Right renal pelvis (tissue), 4 donors: Measurements from ENCODE around the gene FLT3. TPM values are rescaled to one million over a fixed set of nuclear protein-coding genes. Genes with fewer than 3 reads are reported as not detected.
"Not testable (repeated sequence)": the region's sequence is repeated elsewhere in the genome, so short reads cannot be mapped to it uniquely, and the experiment has no call there.

Experiments used
- DNase-seq, 4 donors: peaks; one replicate each; pipeline ENCODE4 v3.0.0-alpha.2; 2013; ENCODE audit warnings: low read depth in 4 of 4, low spot score in 3 of 4, missing footprints in 1 of 4
- polyA plus RNA-seq, 4 donors: library from polyadenylated mRNA; unstranded; fragments of 120-200 nt; gene quantifications; one replicate each; pipeline ENCODE4 v1.2.1, GENCODE V29; 2013; ENCODE audit not compliant: insufficient read length in 4 of 4

The FLT3 gene
- polyA plus RNA-seq, 4 donors, result 0.19 to 0.41 (median 0.33) TPM

DNA sequence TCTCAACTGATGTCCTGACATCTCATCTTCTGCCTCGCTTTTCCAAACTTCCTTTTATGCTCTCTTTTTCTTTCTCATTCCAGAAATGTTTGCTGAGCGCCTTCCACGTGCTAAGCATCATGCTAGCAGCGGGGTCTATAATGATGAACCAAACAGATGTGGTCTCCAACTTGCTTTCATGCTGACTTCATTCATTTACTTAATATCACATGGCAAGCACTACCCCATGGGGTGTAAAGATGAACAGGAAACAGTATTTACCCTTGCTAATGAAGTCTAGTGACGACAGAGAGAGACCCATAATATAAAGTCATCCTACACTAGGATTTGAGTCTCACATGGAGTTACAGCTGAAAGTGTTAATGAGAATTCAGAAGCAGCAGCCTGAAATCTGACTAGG, 90.3 kb downstream of the FLT3 start:
- DNase-seq, result no peak

DNA sequence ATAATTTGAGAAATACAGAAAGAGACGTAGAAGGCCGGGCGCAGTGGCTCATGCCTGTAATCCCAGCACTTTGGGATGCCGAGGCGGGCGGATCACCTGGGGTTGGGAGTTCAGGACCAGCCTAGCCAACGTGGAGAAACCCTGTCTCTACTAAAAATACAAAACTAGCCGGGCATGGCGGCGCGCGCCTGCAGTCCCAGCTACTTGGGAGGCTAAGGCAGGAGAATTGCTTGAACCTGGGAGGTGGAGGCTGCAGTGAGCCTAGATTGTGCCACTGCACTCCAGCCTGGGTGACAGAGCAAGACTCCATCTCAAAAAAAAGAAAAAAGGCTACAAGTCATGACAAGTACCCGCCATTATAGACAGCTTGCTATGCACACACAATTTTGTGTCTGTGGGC, 95.4 kb downstream of the FLT3 start:
- not testable (repeated sequence) for DNase-seq

- DNase-seq, result no peak
Observed at GRCh38 chr13:28002886-28003698, 97.3 kb downstream of the FLT3 start.

DNA sequence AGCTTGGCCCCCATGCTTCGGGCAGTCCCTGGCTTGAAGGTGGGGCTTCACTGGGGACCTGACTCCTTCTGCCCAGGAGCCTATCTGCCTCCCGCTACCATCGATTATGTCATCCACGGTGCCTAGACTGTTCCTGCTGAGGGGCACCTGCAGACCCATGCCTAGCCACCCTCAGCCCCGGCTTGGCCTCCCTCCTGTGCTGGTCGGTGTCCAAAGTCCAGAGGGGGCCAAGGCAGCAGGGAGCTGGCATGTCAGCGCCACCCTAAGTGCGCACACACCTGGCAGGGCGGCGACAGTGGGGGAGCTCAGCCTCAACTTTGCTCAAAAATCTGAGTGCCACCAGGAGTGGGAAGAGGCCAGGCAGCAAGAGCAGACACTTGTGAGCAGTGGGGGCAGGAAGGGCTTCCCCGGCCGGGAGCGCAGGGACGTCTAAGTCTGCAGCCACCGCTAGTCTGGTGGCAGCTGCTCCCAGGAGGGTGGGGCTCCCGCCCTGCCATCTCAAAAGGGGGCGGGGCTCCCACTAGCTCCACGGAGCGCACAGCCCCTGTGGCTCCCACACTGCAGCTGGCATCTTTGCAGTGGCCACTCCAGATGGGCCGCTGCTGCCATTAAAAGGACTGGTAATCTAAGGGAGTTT, 98.4 kb downstream of the FLT3 start:
- no peak for DNase-seq

DNA sequence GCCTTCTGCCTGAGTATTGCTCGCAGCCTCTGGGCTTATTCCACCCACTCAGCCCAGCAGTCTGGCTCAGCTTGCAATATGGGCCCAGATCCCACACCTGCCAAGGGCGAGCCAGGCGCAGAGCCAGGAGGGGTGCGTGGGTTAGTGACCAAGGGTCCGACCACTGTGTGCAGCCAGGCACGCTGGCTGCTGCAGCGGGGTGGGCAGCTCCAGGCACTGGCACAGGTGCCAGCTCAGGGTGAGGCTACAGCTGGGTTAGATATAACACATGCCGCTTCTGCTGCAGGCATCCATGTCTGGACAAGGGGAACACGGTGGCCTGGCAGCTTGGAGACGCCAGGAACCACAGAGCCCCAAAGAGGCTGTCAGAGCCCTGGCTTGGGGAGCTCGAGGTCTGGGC, 99.3 kb downstream of the FLT3 start:
- DNase-seq, result no peak

- DNase-seq, result no peak
Observed at GRCh38 chr13:28000567-28000966, 99.8 kb downstream of the FLT3 start.

- no peak for DNase-seq
Observed at GRCh38 chr13:27997904-27998522, 102.4 kb downstream of the FLT3 start.

DNA sequence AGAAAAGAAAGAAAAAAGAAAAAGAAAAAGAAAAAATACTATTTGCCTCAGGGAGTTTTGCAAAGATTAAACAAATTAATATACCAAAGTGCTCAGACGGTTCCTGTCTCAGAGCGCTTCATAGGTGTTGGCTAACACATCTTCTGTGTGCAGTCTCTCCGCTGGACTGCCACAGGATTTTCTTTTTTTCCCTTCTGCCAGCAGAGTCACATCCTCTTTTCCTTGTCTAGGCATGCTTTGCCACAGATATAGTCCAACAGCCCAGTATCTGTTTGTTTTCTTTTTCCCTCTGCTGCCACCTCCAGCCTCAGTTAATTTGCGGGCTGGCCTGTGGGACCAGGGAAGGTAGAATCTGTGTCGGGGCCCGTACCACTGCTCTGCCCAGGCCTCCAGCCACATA, 108.5 kb downstream of the FLT3 start:
- no peak for DNase-seq

GRCh38 chr13:27988520-27988919, 111.9 kb downstream of the FLT3 start, which contains the start of gene URAD:
Gene URAD, minus strand, starts transcription at chr13:27988693. Its CDS starts 56 bp downstream, at chr13:27988637.
- DNase-seq, result no peak

GRCh38 chr13:27985600-27985999, 114.8 kb downstream of the FLT3 start:
- DNase-seq, result no peak

GRCh38 chr13:27982361-27982760, 118.0 kb downstream of the FLT3 start:
- DNase-seq, result no peak

DNA sequence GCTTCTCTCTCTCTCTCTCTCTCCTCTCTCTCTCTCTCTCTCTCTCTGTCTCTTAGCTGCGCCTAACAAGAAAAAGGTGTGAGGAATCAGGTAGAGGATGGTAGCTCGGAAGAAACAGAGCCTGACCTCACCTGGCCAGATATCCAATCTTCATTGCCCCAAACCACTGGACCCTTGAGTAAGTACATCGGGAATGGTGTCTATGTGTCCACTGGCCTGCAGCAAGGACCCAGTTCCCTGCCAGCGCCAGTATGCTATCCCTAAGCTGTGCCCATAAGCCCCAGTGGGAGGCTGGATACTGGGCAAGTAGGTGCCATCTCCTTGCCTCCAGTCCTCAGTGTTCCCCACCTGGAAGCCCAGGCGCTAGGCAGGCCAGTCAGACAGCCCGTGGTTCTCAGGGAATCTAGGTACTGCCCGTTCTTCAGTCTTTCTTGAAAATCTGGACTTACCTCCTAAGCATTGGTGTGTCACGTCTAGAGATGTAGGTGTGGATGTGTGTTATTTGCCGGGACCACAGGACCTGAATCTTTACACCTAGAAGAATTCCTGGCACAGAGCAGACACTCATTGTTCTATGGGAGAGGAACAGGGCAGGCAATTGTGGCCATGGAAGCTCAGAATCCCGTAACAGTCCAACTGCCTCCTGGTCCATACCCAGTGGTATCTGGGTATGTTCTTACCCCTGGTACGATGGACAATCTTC, 119.2 kb downstream of the FLT3 start:
- no peak for DNase-seq

DNA sequence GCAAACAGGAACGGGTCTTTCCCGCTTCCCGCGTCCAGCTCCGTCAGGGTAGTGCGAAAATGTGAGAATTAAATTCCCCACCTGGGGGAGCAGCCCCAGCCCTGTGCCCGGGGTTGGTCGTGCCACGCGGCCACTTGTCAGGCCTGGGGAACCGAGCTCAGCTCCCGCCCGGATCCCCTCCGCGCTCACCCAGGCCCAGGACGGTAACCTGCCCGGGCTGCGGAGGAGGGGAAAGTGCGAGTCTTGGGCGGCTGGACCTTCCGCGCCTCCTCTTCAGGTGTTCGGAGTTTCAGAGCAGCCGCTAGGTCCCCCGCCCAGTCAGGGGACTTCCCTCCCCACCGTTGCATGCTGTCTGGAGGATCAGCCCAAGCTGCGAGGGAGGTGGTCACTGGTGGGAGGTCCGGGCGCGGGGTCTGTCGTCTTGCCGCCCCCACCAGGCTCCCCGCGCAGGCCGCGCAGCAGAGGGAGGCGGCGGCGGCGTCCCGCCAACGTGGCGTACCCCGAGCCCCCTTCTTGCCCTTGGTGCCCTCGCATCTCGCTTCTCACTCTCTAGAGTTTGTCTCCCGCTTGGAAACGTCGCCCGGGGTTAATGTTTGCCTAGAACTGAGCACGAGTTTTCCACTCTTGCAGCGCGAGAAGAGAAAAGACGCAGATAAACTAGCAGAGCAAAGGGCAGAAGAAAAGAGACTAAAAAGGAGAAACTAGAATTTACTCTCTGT, 119.9 kb downstream of the FLT3 start:
- DNase-seq, result no peak

DNA sequence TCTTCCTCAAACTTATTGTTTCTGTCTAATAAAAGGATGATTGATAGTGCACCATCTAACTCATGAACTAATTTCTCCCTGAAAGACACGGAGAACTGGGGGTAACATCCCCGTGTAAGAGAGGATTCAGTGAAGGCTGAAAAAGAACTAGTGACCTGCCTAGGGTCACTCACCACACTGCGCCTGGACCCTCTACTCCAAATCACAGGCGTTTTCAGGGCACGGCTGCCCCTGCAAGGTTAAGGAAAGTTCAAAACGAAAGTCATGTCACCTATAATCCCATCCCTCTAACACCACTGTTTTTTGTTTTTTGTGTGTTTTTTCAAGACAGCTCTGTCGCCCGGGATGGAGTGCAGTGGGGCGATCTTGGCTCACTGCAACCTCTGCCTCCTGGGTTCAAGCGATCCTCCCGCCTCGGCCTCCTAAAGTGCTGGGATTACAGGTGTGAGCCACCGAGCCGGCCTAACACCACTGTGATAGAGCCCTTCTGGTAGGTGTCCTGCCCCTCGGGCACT, 120.6 kb downstream of the FLT3 start:
- DNase-seq, result no peak

GRCh38 chr13:27979001-27979643, 121.3 kb downstream of the FLT3 start:
- DNase-seq, result no peak

GRCh38 chr13:27978301-27978968, 121.9 kb downstream of the FLT3 start:
- no peak for DNase-seq

- no peak for DNase-seq
Observed at GRCh38 chr13:27977476-27978300, 122.7 kb downstream of the FLT3 start.

DNA sequence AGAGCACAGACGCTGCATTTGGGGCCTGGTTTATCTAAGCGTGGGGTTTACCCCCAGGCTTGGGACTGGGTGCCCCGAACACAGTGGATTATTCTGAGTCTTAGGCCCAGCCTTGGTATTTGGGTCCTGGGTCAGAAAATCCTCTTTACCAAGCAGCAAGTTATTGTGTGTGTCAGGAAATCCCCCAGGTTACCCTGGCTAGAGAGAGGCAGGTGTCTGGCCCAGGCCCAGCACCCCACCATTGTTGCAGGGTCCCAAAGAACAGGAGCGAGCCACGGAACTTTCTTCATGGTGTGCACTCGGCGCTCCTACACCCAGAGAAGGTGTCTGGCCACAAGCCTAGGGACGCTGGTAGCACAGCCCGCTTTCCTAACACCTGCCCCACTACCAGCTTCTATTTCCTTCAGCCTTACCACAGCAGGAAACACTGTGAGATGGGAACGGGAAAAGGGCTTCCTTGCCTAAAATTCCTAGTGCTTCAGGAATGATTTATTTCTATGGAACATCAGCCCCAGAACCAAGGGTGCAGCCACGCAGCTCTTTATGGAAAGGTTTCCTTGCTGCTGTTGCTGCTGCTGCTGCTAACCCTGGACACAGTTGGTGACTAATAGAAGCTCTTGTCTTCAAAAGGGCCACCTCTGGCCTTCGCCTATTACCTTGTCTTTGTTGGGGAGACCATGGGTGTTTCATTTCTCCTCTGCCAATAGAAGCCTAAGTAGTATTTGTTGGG, 123.8 kb downstream of the FLT3 start:
- no peak for DNase-seq
